Stimulated activated naive CD8-positive, alpha-beta T cell treated with anti-CD3 and anti-CD28 coated beads, Interleukin-15, Interleukin-2, amounts not matched to agents 100 ng/mL and 50 ng/mL, for 24 hours (primary cell): ENCODE measurements around the gene TRIP11.

ENCODE experiments used
- H3K27ac Mint-ChIP-seq: one replicate; pipeline ENCODE4 v1.8.0; 2021; ENCODE audit warnings: mild to moderate bottlenecking, mixed read lengths
- H3K27me3 Mint-ChIP-seq: one replicate; pipeline ENCODE4 v1.8.0; 2021; ENCODE audit warnings: mixed read lengths
- H3K36me3 Mint-ChIP-seq: one replicate; pipeline ENCODE4 v1.8.0; 2021; ENCODE audit warnings: low read depth, mixed read lengths
- H3K4me1 Mint-ChIP-seq: one replicate; pipeline ENCODE4 v1.8.0; 2021; ENCODE audit warnings: low read depth, mixed read lengths
- H3K4me3 Mint-ChIP-seq: one replicate; pipeline ENCODE4 v1.8.0; 2021; ENCODE audit warnings: mild to moderate bottlenecking, mixed read lengths
- H3K9me3 Mint-ChIP-seq: one replicate; pipeline ENCODE4 v1.8.0; 2021; ENCODE audit warnings: mixed read lengths

TRIP11 gene

DNA sequence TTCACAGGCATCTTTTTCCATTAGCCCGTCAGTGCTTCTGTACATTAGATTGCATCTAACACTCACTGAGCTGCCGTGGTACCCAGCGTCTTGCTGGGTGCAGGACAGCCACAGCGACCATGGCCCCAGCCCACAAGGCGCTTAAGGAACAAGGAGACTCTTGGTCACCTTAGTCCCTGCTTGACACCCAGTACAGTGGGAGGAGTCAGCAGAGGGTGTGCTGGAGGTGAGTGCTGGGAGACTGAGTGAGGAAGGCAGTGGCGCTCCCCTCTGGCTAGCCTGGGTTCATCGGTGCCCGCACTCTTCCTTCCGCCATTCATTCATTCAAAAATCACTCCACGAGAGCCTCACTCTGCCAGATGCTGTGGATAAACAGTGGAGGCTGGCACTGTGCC is 114.1 kb downstream of the TRIP11 start:
- Mint-ChIP-seq H3K4me3 (no peak overlapping the region), H3K36me3 (no peaks in the 10 kb centered on the region), H3K27me3 (no peaks in the 10 kb centered on the region), H3K9me3 (no peaks in the 10 kb centered on the region), H3K4me1 (no peaks in the 10 kb centered on the region), H3K27ac (no peak overlapping the region)

DNA sequence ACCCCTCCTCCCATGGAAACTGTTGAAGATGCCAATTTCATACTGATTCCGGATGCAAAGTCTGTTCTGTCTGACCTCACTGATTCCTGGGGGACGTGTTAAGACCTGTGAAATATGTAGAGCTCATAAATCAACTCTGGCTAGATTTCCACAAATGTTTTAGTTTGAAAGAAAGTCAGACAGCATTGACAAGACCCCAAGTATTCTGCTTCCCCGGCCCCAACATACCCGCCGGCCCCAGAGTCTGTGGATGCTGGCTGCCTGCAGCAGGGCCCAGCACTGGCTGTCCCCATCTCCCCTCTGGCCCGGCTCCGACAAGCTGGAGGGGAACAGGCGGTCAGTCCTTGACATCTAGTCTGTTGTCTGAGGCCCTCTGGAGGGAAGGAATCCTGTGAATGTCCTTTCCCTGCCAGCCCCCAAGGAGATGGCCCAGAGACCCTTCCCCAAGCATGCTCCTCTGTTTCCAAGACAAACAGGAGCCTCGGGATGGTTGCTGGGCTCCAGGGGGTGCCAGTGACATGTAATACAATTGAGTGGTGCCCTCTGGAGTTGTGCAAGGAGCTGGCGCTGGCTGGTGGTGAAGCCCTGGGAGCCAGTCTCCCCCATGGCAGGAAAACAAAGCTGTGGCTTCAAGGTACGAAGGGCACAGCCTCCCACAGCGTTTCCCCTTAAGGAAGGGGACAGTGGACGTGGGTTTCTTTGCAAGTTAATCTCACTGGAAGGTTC is 114.7 kb downstream of the TRIP11 start:
- Mint-ChIP-seq H3K4me1 (no peaks in the 10 kb centered on the region), H3K36me3 (no peaks in the 10 kb centered on the region), H3K27me3 (no peaks in the 10 kb centered on the region), H3K9me3 (no peaks in the 10 kb centered on the region), H3K4me3 (no peak overlapping the region), H3K27ac (no peak overlapping the region)

DNA sequence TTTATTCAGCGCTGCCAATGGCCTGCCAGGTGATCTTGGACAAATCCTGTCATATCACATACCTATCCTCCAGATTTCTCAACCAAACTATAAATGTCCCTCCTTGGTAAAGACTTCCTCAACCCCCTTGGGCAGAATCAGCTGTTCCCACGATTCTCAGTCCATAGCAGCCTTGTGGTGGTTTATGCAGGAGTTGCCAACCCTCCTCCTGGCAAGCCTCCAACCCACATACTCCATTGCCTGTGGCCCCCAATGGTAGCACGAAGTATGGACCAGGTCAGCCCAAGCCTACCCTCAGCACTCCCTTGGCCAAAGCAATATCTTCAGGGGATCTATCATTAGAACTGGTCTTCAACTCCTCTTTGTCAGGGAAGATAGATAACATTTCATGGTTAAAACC is 119.3 kb downstream of the TRIP11 start:
- Mint-ChIP-seq H3K4me3 (no peak overlapping the region), H3K36me3 (no peaks in the 10 kb centered on the region), H3K4me1 (no peaks in the 10 kb centered on the region), H3K27ac (no peak overlapping the region), H3K9me3 (no peaks in the 10 kb centered on the region), H3K27me3 (no peaks in the 10 kb centered on the region)

DNA sequence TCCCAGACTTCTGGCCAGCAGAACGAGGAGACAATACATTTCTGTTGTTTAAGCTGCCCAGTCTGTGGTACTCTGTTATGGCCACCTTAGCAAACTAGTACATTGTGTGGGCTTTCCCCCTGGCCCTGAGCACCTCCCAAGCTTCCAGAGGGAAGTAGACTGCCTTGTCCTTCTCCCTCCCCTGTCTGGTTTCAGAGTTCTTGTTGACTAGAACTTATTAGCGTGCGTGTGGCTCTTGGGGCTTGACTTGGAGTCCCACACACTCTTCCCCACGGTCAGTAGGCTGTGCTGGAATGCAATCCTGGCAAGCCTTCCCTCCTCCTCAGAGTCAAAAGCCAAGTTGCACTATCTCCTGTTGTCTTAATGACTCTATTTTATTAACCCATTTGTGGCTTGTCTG is 120.0 kb downstream of the TRIP11 start:
- no peaks in the 10 kb centered on the region for H3K4me1 Mint-ChIP-seq
- H3K27me3 Mint-ChIP-seq: no peaks in the 10 kb centered on the region
- no peak overlapping the region for H3K4me3 Mint-ChIP-seq
- no peaks in the 10 kb centered on the region for H3K36me3 Mint-ChIP-seq
- H3K9me3 Mint-ChIP-seq: no peaks in the 10 kb centered on the region
- H3K27ac Mint-ChIP-seq: no peak overlapping the region

DNA sequence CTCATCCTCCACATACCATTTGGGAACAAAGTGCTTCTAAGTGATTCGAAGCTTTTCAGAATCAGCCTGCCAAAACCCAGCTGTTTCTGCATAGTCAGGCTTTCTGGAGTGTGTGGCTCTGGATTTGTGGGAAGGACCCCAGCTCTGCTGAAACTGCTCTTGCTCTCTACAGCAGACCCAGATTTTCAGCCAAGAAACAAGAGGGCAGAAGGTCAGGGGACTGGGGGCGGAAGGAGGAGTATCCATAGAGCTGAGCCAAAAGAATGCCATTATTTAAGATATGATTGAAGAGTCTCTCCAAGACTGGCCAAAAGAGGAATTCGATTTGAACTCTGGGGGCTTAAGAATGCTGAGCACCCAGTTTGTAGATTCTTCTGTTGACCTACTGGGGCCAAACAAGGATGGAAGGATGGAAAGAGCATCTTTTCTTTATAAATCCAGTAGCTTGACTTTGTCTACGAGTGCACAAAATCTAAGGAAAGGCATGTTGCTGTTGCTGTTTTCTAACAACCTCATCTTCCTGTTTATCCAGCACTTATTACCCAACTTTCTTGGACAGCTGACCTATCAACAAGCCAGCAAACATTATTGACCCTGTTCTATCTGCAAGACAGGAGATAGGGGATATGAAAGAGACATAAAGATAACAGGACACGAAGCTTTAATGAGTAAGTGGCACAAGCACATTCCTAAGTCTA is 121.5 kb downstream of the TRIP11 start:
- no peak overlapping the region for H3K4me3 Mint-ChIP-seq
- H3K9me3 Mint-ChIP-seq: no peaks in the 10 kb centered on the region
- no peaks in the 10 kb centered on the region for H3K36me3 Mint-ChIP-seq
- no peak overlapping the region for H3K27ac Mint-ChIP-seq
- no peaks in the 10 kb centered on the region for H3K27me3 Mint-ChIP-seq
- H3K4me1 Mint-ChIP-seq: no peaks in the 10 kb centered on the region
